ENCODE data around the gene NFIC.
"Not testable (repeated sequence)": the region's sequence is repeated elsewhere in the genome, so short reads cannot be mapped to it uniquely, and the experiment has no call there.

Gene NFIC

DNA sequence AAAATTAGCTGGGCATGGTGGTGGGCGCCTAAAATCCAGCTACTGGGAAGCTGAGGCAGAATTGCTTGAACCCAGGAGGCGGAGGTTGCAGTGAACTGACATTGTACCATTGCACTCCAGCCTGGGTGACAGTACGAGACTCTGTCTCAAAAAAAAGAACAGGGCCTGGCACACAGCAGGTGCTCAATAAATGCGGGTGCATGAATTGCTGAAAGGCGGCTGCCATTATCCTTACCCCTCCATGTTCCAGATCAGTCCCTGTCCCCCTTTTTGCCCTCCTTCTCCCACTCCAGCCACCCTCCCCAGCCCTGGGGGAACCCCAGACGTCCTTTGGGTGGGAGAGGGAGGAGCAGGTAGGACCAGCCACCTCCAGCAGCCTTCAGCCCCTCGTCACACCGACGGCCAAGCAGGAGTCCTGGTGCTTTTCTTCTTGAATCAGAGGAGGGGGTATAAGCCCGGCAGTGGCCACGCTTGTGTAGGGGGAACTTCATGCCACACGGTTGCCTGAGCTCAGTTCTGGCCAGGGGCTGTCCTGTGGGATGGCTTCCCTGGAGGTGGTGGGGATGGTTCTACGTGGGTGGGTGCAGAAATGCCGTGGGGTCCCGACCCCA is 20.4 kb upstream of the NFIC start:
- no peak for TF ChIP-seq CTCF (IDR thresholded peaks at IDR 0.05; ENCODE audit: low read depth, low read length, missing control alignments)
- DNase-seq (ENCODE audit: low read depth): no peak
- no peak overlapping the region for H3K4me3 ChIP-seq (ENCODE audit: low read depth, low read length)

DNA sequence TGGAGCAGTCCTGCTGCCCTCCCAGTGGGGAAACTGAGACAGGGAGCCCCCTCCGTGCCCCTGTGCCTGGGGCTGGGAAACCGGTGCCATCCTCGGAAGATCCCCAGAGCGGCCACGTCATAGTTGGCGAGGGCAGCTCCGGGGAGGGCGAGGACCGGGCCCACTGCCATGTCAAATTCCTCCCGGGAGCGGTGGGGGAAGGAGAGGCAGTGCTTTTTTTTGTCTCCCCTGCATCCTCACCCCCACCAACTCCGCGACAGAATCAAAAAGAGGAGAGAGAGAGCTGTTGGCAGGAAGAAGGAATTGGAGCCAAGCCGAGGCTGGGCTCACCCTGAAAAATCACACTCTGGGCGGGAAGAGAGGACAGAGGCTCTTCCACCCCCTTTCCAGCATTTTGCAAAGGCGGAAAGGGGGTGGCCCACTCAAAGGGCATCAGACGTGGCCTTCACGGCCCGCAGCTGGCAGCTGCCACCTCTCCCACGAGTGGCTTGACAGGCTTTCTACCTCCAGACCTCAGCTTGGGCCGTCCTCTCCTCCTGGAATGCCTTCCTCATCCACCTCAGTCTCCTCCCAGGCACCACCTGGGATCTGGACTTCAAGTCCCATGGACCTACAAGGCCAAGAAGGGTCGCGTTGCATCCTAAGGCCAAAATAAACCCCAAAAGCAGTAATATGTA is 19.6 kb upstream of the NFIC start:
- no peak for TF ChIP-seq CTCF (IDR thresholded peaks at IDR 0.05; ENCODE audit: low read depth, low read length, missing control alignments)
- H3K4me3 ChIP-seq (ENCODE audit: low read depth, low read length): no peak overlapping the region
- DNase-seq (ENCODE audit: low read depth): no peak

DNA sequence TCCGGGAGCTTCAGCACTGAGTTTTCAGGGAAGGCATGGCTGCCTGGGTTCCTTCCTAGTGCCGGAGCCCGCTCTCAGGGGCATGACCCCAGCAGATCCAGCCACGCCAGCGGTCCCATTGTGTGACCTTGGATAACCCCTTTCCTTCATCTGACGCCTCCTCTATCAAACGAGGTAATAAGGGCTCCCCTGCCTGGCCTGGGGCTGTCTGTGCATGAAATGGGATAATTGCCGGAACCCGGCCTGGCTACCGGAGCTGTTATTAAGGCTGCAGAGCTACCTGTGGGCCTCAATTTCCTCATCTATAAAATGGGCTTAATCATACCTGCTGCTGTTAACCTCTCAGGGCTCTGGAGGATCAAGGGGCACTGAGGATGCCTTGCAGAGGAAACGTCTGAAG is 18.3 kb upstream of the NFIC start:
- TF ChIP-seq CTCF (IDR thresholded peaks at IDR 0.05; ENCODE audit: low read depth, low read length, missing control alignments): no peak
- no peak overlapping the region for H3K4me3 ChIP-seq (ENCODE audit: low read depth, low read length)
- DNase-seq (ENCODE audit: low read depth): no peak

- not testable (repeated sequence) for DNase-seq (ENCODE audit: low read depth)
These were observed 17.9 kb upstream of the NFIC start for GRCh38 chr19:3348469-3348868.

GRCh38 chr19:3350014-3350663 is 16.2 kb upstream of the NFIC start:
- TF ChIP-seq CTCF (IDR thresholded peaks at IDR 0.05; ENCODE audit: low read depth, low read length, missing control alignments): no peak
- H3K4me3 ChIP-seq (ENCODE audit: low read depth, low read length): no peak overlapping the region
- DNase-seq (ENCODE audit: low read depth): no peak

More at GRCh38 chr19:3348469-3348868, 17.9 kb upstream of the NFIC start:
- not testable (repeated sequence) for H3K4me3 ChIP-seq (ENCODE audit: low read depth, low read length)

DNA sequence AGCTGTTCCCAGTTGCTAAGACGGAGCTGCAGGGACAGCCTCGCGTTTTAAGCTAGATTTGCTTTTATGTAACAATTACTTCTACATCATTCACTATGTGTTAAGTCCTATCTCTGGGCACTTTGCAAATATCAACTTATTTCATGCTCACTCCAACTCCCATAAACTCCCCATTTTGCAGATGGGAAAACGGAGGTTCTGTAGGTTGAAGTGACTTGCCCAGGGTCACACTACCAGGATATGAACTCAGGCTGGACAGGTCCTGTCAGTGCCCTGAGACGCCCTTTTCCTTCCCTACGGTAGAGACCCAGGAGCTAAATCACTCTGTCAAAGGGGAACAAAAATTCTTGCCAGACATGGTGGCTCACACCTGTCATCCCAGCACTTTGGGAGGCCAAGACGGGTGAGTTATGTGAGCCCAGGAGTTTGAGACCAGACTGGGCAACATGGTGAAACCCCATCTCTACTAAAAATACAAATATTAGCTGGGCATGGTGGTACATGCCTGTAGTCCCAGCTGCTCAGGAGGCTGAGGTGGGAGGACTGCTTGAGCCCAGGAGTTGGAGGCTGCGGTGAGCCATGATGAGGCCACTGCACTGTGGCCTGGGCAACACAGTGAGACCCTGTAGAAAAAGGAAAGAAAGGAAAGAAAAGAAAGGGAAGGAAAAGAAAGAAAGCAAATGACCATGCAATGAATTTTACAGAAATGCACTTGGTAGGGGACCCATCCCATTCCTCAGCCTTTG is 14.5 kb upstream of the NFIC start:
- no peak for DNase-seq (ENCODE audit: low read depth)
- TF ChIP-seq CTCF (IDR thresholded peaks at IDR 0.05; ENCODE audit: low read depth, low read length, missing control alignments): no peak
- H3K4me3 ChIP-seq (ENCODE audit: low read depth, low read length): no peak overlapping the region

DNA sequence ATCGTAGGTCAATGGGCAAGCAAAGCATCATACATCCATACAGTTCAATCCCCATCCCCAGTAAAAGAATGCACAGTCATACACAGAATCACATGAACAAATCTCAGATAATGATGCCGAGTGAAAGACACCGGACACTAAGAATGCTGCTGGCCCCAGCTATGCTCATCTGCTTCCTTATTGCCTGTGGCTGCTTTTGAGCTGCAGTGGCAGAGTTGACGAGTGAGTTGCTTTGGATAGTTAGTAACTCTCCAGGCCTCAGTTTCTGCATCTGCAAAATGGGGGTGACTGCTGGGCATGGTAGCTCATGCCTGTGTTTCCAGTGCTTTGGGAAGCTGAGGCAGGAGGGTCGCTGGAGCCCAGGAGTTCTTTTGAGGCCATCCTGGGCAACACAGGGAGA is 12.9 kb upstream of the NFIC start:
- no peak for DNase-seq (ENCODE audit: low read depth)
- no peak for TF ChIP-seq CTCF (IDR thresholded peaks at IDR 0.05; ENCODE audit: low read depth, low read length, missing control alignments)
- no peak overlapping the region for H3K4me3 ChIP-seq (ENCODE audit: low read depth, low read length)
